ENCODE measurements around the gene TBRG4.

Gene TBRG4

GRCh38 chr7:45053401-45053800 is 58.1 kb downstream of the TBRG4 start:
- no peak for DNase-seq

- no peak for DNase-seq
Measured at GRCh38 chr7:45052011-45052410, 59.5 kb downstream of the TBRG4 start.

GRCh38 chr7:45050198-45050597 is 61.3 kb downstream of the TBRG4 start:
- DNase-seq, result no peak
